Iris pigment epithelial cell (primary cell): ENCODE results near the gene GRID1.
"Not testable (repeated sequence)": the region's sequence is repeated elsewhere in the genome, so short reads cannot be mapped to it uniquely, and the experiment has no call there.

ENCODE experiments used
- DNase-seq: peaks from one replicate; pipeline ENCODE4 v3.0.0-alpha.2; 2011; ENCODE audit warnings: low read depth

GRID1 gene

DNA sequence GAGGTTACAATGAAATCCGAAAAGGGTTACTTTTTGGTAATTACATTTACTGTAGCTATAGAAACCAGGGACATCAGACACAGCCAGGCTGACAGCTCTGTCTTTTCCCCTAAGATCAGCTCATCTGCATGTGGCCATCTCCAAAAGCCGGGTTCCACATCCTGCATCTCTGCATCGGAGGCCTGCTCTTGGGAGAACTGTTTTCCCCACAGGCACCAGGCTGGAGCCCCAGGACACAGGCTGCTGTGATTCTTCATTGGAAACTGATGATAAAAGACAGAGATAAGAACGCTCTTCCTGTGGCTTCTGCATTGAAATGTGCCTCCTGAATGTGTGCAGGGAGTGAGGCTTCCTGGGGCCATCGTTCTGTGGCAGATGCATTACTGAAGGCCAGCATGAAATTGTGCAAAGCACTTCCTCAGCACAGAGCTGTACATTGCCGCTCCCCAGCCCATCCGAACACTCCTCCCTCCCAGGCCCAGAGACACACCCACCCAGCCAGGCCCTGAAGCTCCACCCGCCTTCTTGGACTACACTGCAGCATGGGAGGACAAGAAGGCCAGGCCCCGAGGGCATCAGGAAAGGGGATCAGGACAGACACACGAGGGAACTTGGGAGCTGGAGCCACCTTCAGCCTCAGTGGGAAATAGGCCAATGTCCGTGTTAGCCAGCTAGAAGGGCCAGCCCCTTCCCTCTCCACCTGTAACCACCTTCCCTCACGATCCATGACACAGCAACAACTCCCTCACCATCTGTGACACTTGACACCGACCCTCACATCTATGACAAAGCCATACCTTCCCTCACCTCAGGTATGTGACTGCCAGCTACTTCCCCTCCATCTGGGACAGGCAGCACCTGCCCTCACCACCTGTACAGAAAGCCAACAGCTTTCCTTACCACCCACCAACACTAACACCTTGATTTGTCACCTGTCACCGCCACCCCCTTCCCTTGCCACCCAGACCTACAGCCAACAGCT is 113.2 kb downstream of the GRID1 start:
- no peak for DNase-seq

DNA sequence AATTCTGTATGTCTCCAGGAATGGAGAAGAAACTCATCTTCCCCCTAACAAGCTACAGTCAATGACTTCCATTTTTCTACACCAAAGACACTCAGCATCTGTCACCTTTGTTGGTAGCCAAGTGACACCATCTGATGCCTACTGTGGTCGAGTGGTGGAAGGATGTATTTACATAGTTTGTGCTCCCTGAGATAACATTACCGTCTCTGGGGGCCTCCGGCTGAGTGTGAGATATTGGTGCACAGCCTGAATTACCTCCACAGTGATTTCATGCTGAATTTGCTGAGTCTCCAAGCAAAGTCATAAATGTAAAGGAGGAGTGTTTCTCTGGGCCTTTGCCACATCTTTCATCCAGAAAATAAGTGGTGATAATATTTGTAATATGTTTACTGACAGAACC is 114.0 kb downstream of the GRID1 start:
- no peak for DNase-seq

DNA sequence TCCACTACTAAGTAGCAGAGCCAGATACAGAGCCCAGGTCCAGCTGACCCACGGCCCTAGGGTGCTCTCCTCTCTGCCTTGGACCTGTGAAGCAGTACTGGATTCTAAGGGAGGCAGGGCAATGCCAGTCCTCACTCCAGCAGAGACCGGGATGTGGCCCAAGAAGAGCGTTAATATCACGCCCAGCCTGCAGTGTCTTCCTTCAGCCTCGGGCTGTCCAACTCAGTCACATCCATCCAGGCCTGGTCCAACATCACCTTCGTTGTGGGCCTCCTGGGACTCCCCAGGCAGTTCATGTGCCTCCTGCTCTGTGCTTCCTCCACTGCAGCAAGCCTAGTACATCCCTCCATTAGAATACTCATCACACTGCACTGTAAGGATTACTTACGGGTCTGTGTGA is 114.5 kb downstream of the GRID1 start:
- no peak for DNase-seq

DNA sequence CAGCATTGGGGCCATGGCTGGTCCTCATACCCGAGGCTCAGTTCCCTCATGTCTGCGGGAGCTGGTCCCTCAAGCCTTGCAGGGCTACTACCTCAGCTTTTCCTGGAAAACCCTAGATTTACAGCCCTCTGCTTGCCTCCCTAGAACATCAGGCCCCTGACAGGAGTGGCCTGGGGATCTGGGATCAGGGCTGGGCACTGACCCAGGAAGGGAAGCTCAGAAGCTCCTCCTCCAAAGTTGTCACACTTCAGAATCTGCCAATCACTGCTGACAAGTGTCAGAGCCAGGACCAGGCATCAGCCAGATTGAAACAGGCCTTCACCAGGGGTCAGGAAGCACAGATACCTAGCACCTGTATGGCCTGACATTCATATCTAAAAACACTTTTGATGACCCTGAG is 115.2 kb downstream of the GRID1 start:
- DNase-seq, result no peak

DNA sequence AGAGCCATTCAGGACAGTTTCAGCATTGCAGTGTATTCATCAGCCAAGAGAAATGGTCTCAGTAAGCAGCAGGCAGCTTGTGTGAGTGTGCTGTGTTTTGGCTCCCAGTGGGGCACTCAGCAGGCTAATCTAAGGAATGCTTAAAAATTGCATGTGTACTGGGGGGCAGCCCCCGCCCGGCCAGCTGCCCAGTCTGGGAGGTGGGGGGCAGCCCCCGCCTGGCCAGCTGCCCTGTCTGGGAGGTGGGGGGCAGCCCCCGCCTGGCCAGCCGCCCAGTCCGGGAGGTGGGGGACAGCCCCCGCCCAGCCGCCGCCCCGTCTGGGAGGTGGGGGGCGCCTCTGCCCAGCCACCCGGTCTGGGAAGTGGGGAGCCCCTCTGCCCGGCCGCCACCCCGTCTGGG is 116.2 kb downstream of the GRID1 start:
- no peak for DNase-seq

DNA sequence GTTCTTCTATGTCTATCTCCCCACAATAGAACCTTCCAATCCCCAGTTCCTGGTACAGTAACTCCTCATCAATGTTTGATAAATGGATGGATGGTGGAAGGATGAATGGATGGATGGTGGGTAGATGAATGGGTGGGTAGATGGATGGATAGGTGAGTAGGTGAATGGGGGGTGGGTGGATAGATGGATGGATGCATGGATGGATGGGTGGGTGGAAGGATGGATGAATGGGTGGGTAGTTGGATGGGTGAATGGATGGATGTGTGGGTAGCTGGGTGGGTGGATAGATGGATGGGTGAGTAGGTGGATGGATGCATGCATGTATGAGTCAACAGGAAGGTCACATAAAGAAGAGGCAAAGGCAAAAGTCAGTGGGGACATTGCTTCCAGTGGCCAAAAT is 116.8 kb downstream of the GRID1 start:
- DNase-seq, result no peak

DNA sequence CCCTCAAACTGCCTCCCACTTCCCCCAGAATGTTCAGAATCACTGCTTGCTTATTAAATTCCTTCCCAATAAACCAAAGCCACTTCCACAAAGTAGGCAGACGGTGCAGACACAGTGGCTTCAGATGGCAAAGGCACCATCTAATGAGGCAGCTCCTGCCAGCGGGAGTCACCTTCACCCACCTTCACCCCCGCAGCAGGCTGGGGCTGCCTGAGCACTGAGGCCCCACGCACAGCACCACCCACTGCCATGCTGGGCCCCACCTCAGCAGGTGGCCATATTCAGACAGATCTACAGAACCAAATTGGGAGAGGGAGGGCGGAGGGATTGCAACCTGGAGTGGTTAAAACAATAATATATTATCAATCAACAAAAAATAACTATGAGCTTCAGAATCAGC is 118.5 kb downstream of the GRID1 start:
- no peak for DNase-seq

DNA sequence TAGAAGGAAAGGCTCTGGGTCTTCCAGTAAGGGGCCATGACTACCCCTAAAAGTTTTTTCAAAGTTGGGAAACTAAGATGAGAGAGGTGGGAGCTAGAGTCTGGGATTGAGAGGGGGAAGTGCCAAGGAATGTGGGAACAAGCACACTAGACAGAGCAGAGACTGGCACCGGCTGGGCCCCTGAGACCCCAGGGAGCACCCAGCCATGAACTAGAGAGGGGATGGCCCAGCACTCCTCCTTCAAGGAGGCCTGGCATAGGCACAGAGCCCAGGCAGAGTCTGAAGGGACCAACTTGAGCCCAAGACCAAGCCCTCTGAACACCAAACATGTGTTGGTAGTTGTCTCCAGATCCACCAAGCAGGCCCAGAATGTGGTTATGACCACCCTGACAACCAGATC is 119.0 kb downstream of the GRID1 start:
- DNase-seq, result no peak

DNA sequence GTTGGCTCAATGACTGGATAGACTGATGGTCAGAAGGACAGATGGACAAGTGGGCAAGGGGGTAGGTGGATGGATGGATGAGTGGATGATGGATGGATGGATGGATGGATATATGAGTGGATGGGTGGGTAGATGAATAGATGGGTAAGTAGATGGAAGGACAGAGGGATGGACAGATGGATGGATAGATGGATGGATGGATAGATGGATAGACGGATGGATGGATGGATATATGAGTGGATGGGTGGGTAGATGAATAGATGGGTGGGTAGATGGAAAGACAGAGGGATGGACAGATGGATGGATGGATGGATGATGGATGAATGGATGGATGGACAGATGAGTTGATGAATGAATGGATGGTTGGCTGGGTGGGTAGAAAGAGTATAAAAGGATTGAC is 119.5 kb downstream of the GRID1 start:
- DNase-seq, result no peak

DNA sequence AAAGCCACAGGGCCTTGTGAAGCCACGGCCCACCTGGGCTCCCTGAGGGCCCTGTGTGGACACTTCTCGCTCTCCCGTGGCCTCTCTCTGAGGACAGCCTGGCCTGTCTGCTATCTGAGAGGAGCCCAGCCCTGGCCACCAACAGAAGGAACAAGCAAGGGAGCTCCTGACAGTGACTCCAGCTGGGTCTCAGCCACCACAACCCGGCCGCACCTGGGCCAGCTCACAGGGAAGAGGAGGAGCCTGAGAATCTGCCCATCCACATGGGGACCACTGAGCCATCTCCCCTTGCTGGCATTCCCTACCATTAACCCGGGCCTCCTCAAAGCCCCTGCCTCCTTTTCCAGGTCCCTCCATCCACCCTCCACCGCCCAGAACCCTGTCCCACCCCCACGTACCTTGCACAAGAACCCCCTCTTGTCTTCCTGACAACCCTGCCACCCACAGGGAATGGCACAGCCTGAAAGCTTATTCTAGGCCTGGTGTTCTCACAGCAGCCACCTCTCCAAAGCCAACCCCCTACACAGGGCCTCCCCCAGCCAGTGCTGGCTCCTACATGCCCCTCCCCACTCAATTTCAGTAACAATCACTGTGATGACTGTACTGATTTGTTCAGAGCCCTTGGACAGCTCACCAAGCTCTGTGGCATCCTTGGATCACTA is 120.2 kb downstream of the GRID1 start:
- DNase-seq, result no peak

DNA sequence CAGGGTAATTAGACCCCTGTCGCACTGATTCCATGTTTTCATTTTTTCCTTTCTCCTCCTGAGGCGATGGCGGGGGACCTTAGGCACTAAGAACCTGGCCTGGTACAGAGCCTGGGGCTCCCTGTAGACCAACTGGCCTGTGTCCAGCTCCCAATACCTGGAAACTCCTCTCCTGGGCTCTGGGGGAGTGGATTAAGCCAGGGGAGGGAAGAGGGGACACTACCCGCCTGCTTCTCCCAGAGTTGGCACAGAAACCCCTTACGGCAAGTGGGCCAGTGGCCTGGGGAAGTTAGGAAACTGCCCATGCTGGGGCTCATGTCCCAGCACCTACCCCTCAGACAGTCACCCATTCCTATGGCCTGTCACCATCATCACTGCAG is 121.6 kb downstream of the GRID1 start:
- DNase-seq, result no peak

DNA sequence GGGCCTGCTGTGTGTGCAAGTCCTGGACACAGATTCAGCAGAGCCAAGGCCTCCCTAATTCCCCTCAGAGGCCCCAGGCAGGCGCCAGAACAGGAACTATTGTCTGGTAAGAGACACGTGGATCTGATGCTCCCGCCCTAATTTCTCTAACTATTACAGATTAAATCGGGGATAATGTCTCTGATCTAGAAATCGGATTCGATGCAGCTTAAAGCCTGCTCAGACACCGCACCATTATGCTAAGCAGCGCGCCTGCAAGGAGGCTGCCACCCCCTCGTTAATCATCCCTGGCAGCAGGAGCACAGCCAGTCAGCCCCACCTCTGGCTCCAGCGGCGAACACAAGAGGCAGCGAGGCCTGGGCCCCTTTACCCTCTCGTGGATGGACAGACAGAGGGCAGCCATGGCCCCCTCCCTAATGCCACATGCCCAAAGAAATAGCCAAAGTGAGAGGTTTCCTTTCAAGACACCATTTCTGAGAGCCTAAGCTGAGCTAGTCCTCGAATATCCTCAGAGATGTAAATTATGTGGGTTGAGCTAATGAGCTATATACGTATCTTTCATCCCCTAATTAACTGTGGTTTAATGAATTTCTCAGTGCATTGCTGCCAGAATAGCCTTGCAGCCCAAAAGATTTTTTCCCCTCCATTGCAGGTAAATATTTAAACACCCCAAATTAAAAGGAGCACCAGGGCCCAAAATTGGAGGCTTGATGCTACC is 122.1 kb downstream of the GRID1 start:
- DNase-seq, result no peak

DNA sequence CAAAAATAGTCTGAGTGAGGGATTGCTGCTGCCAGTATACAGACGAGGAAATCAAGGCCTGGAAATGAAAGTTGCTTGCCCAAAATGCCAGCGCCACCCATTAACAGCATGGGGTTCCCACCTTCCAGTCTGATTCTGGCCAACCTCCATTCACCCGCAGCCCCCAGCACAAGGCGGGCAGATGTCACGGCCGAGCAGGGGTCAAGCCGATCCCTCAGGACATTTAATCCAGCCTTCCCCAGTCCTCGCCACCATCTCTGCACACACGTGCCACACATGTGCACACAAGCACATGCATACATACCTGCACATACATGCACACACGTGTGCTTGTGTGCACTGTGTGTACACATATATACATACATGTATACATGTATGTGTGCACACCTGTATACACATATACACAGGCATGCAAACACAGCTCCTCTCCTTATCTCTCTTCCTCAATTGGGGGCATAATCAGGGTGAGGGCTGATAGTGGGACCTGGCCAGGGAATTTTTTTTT is 122.9 kb downstream of the GRID1 start:
- no peak for DNase-seq

DNA sequence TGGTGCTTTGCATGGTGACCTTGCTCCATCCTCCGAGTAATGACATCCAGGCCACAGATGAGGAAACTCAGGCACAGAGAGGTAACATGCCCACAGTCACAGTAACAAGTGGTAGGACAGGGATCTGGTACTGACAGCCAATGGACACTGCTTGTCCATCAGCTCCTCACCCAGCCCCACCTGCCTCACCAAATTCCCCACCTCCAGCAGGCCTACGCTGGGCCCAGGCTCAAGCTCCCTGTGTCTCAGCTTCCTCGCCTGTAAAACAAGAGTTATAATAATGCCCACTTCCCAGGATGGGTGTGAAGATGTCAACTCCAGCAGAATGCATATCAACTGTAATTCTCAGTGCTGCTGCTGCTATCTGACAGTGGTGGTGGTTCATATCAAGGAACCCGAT is 123.8 kb downstream of the GRID1 start:
- DNase-seq, result no peak

DNA sequence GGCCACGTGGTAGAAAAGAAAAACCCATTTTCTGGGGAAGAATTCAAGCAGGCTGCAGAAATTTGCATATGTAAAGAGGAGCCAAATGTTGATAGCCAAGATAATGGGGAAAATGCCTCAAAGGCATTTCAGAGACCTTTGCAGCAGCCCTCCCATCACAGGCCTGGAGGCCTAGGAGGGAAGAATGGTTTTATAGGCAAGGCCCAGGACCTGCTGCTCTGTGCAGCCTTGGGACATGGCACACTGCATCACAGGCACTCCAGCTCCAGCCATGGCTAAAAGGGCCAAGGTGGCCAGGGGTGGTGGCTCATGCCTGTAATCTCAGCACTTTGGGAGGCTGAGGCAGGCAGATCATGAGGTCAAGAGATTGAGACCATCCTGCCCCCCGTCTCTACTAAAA is 128.5 kb downstream of the GRID1 start:
- not testable (repeated sequence) for DNase-seq

DNA sequence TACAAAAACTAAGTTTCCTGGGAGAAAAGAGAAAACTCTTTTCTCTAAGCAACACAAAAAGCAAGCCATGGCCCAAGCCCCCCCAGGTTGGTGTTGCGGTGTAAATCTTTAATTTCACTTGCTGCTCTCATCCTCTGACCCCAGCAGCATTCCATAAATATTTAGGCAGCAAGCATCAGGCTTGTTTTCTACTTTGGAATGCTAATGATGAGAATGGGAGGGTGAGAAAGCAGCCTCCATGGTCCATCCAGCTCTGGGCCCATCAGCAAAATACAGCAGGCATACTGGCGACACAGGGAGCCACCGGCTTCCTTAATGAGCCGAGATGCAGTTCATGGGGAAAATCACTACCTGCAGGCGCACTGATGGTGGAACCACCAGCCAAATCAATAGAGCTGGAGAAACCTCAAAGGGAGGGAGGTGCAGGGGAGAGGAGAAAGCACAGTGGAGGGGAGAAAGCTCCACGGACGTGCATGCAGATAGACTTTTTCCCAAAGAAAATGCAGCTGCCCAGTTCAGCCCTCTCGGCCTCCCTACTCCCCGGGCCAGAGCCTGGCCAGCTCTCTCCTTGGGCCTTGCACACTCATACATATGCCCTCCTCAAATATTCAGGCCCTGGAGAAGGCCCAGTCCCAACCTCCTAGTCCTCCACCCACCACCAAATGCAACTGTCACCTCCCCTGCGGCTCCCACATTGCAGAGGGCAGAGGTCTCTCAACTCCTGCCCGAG is 131.9 kb downstream of the GRID1 start:
- no peak for DNase-seq

DNA sequence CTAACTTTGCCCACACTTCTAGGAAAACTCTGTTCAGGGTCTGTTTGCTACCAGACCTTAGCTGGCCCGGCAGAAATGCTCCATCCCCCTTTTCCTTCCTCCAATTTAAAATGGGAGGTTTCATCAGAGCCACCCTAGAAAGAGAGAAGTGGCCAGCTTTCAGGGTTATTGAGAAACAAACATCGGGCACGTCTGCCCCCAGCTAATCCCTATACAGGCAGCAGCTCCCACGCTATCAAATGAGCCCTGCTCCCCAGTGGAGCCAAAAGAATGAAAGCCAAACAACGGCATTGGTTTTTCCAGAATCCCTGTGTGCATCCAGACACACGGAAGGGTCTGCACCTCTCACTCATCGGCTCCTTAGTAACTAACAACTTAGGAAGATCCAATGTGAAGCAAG is 132.5 kb downstream of the GRID1 start:
- no peak for DNase-seq

DNA sequence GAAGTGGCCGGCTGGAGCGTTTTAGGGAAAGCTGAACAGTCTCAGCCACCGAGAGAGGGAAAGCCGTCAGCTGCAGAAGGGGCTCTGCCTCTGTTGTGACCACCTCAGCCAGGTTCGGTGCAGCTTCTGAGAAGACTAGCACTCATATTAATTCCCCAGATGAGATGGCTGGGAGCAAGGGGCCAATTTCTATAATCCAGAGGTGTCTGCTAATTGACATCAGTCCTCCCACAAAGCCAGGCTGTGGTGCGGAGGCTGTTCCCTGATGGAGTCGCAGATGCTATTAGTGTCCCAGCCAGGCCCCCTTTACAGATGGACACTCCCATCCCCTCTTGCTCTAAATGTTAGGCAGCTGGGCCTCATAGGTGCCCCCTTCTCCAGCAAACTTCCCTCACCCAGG is 133.5 kb downstream of the GRID1 start:
- no peak for DNase-seq

DNA sequence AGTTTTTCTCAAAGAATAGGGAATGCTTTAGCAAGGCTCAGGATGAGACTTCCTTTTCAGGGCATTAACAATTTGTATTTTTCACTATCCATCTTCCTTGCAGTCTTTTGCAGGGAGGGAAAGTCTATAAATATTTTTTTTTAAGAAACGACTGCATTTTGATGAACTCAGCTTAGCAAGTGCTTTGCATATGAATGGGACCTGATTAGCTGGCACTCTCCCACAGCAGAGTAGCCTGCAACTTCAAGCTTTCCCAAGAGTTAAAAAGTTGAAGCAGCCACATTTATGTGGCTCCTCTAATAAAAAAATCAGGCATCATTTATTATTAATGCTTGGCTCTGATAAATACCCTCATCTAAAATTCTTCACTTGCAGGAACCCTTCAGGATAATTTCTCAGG is 134.0 kb downstream of the GRID1 start:
- no peak for DNase-seq

DNA sequence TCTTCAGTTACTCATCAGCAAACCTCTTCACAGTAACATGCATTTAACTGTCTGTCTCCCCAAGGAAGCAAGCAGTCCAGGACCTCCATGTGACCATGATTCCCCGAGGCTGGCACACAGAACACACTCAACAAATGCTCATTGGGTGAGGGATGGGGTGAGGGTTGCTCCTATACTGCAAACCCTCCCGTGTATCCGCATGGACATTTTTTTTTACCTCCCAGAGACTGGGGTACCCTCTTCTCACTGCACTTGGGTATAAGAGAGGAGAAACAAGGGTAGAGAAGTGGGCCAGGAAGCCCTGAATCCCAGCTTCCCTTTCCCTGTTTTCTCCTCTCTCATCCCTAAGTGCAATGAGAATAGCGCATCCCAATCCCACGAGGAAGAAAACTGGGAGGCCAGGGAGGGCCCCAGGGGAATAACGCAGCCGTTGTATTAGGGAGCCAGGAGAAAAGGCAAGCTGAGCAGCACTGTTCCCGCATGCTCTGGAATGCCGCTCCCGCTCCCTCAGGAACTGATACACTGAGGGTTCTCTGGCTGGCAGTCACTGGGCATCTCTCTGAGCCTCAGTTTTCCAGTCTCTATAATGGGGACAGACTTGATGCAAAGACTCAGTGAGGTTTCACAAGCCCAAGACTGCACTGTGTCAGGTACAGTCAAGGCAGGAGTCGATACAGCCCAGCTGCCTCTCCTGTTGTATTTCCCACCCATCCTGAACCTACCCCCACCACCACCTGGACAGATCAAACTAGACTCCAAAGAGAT is 134.6 kb downstream of the GRID1 start:
- no peak for DNase-seq

DNA sequence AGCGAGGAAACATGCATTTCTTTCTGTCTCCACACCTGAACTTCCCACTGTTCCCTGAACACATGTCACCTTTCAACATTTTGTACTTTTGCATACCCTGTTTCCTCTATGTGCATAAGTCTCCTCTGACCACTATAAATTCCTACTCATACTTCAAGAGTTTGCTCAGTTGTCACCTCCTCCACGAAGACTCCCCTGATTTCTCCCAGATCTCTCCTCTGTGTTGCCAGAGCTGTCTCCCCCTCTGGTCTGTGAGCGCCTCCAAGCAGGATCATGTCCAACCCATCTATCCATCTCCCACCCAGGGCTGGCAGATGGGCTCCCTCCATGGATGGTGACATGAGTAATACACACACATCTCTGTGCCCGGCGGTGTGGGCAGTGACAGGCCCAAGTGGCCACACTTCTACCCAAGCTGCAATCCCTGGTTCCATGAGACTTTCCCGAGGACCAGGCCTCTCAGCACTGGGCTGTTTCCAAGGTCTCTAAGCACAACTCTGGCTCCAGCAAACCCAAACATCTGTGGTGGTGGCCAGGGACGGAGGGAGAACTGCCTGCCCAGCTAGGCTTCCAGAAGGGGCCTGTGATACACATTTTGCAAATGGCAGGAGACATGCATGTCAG is 135.9 kb downstream of the GRID1 start:
- DNase-seq, result no peak
